ENCODE measurements around the gene ARMC7.
A peak's percentile ranks its signal among the peaks of the same experiment; 100 is the strongest.

DNA sequence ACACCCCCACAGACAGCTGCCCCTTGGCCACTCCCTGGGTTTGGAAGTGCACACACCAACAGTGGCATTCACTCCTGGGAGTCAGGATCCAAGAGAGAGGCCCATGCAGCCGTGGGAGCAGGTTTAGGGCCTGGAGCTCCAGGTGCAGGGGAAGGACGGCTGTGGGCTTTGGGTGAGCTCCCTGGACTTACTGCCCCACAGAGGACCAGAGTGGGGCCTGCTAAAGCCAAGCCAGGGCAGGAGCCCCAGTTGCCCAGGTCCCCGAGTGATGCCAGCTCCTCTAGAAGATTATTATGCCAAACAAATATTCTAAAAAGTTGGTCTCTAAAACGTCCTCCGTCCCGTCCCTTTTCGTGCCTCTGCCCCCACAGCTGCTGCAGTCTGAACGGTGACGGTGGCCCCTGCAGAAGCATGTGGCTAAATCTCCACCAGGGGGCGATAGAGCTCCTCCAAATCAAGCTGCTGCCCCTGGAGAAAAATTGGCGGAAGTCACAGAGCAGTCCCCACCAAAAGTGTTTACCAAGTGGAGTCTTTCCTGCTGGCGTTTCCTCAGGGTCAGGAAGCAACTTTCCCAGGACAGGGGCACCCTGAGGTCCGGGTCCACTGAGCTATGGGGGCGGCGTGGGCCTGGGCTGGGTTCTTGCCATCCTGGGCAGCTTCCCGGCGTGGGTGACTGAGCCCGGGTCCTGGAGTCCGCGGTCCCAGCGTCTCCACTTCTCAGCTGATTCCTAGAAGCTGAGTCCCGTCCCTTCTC, 4.2 kb downstream of the ARMC7 start:
- TF ChIP-seq, protein P1, sequence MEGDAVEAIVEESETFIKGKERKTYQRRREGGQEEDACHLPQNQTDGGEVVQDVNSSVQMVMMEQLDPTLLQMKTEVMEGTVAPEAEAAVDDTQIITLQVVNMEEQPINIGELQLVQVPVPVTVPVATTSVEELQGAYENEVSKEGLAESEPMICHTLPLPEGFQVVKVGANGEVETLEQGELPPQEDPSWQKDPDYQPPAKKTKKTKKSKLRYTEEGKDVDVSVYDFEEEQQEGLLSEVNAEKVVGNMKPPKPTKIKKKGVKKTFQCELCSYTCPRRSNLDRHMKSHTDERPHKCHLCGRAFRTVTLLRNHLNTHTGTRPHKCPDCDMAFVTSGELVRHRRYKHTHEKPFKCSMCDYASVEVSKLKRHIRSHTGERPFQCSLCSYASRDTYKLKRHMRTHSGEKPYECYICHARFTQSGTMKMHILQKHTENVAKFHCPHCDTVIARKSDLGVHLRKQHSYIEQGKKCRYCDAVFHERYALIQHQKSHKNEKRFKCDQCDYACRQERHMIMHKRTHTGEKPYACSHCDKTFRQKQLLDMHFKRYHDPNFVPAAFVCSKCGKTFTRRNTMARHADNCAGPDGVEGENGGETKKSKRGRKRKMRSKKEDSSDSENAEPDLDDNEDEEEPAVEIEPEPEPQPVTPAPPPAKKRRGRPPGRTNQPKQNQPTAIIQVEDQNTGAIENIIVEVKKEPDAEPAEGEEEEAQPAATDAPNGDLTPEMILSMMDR (IDR thresholded peaks at IDR 0.05) = peak; percentile 96 to 98 (median 97)
- TF ChIP-seq POLR2A (IDR thresholded peaks at IDR 0.05) = peak in 2 of 3 donors; percentile 8 to 39

All from body of pancreas (tissue), 4 donors.